ENCODE data around the gene GPC6. TPM values are rescaled to one million over a fixed set of nuclear protein-coding genes. Genes with fewer than 3 reads are reported as not detected.

GPC6 gene
- total and polyA plus RNA-seq, 4 donors, result 5.0 to 37.4 (median 18.9) TPM

DNA sequence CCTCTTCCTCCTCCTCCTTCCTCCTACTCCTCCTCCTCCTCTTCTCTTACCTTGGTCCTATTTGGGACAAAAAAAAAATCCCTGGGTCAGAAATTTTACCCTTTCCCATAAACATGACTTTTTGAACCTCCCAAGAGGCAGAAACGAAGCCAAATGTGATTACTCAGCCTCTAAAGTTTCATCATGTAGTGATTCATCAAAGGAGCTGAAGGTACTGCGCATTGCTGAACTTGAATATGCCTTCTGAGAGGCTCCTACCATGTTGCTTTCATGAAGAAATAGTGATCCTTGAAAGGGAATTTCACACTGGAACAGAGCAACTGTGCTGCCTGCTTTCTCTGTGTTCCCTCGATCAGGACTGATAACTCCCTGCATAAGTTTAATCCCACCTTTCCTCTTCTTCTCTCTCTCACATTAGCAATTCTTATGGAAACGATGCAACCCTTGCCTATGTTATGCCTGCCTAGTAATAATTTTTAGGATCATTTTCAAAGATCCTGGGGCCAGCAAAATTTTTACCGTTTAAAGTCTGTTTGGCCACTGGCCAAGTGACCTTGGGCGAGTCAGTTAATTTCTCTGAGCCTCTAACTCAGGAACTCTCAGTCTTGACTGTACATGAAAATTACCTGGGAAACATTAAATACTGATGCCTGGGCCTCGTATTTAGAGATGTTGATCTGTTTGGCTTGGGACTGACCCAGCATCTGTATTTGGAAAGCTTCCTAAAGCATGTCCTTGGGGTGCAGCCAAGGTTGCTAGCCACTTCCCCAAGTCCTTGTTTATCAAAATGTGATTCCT is 1103.3 kb downstream of the GPC6 start:
- Histone ChIP-seq H3K36me3 (ENCODE audit: control insufficient read depth in 1 of 2, insufficient read depth in 2 of 2, low read length in 1 of 2) (no peaks in the 10 kb centered on the region), H3K9me3 (ENCODE audit: control insufficient read depth, low read length) (no peaks in the 10 kb centered on the region), H3K4me3 (ENCODE audit: low read length in 2 of 2) (no peak overlapping the region), H3K4me1 (ENCODE audit: control insufficient read depth in 1 of 2, insufficient read depth in 2 of 2, low read length in 2 of 2) (peaks cover 0 to 3% of the 10 kb centered on the region in 2 donors), H3K27me3 (ENCODE audit: control insufficient read depth in 1 of 2, insufficient read depth in 2 of 2, low read length in 1 of 2) (no peaks in the 10 kb centered on the region), H3K27ac (ENCODE audit: low read depth in 1 of 2, low read length in 2 of 2) (peak overlapping the region in 1 of 2 donors; percentile 44)
- 41 to 46% methylated on average over 7 of the region's 7 CpGs for WGBS, 2 donors
- no peak for DNase-seq
- intact Hi-C loops (cut with DNase I), result no loop called here
- ATAC-seq (ENCODE audit: low FRiP score), result peak; percentile 79

GRCh38 chr13:94330552-94331071 is 1104.0 kb downstream of the GPC6 start:
- Histone ChIP-seq H3K36me3 (ENCODE audit: control insufficient read depth in 1 of 2, insufficient read depth in 2 of 2, low read length in 1 of 2) (no peaks in the 10 kb centered on the region), H3K9me3 (ENCODE audit: control insufficient read depth, low read length) (no peaks in the 10 kb centered on the region), H3K4me1 (ENCODE audit: control insufficient read depth in 1 of 2, insufficient read depth in 2 of 2, low read length in 2 of 2) (peaks cover 0 to 3% of the 10 kb centered on the region in 2 donors), H3K27ac (ENCODE audit: low read depth in 1 of 2, low read length in 2 of 2) (no peak overlapping the region), H3K4me3 (ENCODE audit: low read length in 2 of 2) (no peak overlapping the region), H3K27me3 (ENCODE audit: control insufficient read depth in 1 of 2, insufficient read depth in 2 of 2, low read length in 1 of 2) (no peaks in the 10 kb centered on the region)
- 90 to 95% methylated on average over 3 of the region's 3 CpGs for WGBS, 2 donors
- no peak for DNase-seq
- no peak for ATAC-seq (ENCODE audit: low FRiP score)
- intact Hi-C loops (cut with DNase I), result no loop called here

DNA sequence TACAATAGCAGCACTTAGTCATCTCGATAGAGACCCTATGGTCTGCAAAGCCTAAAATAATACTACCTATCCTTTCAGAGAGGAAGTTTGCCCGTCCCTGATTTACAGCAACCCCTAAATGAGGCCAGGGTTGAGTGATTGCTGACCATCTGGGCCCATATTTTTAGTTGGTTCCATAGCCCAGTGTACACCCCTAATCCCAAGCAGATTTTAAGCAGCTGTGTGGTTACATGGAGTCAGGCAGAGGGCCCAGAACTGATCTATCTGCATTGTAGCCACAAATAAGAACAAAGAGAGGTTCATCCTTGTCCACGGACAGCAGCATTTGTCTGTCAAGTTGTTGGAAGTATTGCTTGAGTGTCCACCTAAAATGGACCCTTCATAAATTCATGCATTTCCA is 1104.7 kb downstream of the GPC6 start:
- no peaks in the 10 kb centered on the region for H3K36me3 ChIP-seq (ENCODE audit: control insufficient read depth in 1 of 2, insufficient read depth in 2 of 2, low read length in 1 of 2)
- intact Hi-C loops (cut with DNase I), result no loop called here
- no peak for ATAC-seq (ENCODE audit: low FRiP score)

DNA sequence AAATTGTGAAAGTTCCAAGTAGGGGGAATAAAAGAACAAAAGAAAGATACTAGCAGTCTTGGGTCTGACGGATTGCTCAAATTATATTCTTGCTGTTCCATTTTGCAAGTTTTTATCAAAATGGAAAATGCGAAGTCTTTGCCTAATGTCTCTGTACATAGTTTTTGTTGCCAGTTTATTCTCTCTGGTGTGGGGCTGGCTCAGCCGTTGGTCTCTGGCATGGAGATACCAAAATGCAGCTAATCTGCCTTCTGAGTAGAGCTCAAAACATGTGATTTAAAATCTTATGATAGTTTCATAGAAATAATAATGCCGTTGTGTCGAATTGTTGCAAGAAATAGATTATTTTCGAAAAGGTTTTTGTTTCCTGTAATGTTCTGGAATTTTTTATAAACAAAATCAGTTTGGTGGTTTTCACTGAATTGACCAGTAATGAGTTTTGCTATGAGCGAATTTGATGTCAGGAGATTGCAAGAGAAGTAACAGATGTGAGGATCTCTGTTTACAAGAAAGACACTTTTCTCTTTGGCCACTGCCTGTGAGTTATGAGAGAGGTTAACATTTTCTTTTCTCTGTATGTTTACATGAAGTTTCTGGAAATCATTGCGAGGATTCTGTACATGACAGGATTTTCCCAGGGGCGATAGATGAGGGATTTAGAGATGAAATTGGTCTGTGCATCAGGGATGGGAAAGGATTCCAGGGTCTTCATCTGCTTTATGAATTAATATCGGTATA is 1105.9 kb downstream of the GPC6 start:
- Histone ChIP-seq H3K9me3 (ENCODE audit: control insufficient read depth, low read length) (no peaks in the 10 kb centered on the region), H3K4me3 (ENCODE audit: low read length in 2 of 2) (no peak overlapping the region), H3K36me3 (ENCODE audit: control insufficient read depth in 1 of 2, insufficient read depth in 2 of 2, low read length in 1 of 2) (no peaks in the 10 kb centered on the region), H3K27me3 (ENCODE audit: control insufficient read depth in 1 of 2, insufficient read depth in 2 of 2, low read length in 1 of 2) (no peaks in the 10 kb centered on the region), H3K4me1 (ENCODE audit: control insufficient read depth in 1 of 2, insufficient read depth in 2 of 2, low read length in 2 of 2) (peaks cover 0 to 3% of the 10 kb centered on the region in 2 donors), H3K27ac (ENCODE audit: low read depth in 1 of 2, low read length in 2 of 2) (no peak overlapping the region)
- intact Hi-C loops (cut with DNase I), result no loop called here
- WGBS, 2 donors, result 76 to 77% methylated on average over 10 of the region's 10 CpGs
- ATAC-seq (ENCODE audit: low FRiP score) (no peak), DNase-seq (no peak)

More for the DNA sequence above, 1104.7 kb downstream of the GPC6 start:
- H3K9me3 ChIP-seq (ENCODE audit: control insufficient read depth, low read length), result no peaks in the 10 kb centered on the region
- H3K27me3 ChIP-seq (ENCODE audit: control insufficient read depth in 1 of 2, insufficient read depth in 2 of 2, low read length in 1 of 2), result no peaks in the 10 kb centered on the region
- H3K4me3 ChIP-seq (ENCODE audit: low read length in 2 of 2), result no peak overlapping the region
- no peak for DNase-seq
- H3K4me1 ChIP-seq (ENCODE audit: control insufficient read depth in 1 of 2, insufficient read depth in 2 of 2, low read length in 2 of 2), result peaks cover 0 to 3% of the 10 kb centered on the region in 2 donors
- WGBS, 2 donors, result 96 to 99% methylated on average over 3 of the region's 3 CpGs
- no peak overlapping the region for H3K27ac ChIP-seq (ENCODE audit: low read depth in 1 of 2, low read length in 2 of 2)

DNA sequence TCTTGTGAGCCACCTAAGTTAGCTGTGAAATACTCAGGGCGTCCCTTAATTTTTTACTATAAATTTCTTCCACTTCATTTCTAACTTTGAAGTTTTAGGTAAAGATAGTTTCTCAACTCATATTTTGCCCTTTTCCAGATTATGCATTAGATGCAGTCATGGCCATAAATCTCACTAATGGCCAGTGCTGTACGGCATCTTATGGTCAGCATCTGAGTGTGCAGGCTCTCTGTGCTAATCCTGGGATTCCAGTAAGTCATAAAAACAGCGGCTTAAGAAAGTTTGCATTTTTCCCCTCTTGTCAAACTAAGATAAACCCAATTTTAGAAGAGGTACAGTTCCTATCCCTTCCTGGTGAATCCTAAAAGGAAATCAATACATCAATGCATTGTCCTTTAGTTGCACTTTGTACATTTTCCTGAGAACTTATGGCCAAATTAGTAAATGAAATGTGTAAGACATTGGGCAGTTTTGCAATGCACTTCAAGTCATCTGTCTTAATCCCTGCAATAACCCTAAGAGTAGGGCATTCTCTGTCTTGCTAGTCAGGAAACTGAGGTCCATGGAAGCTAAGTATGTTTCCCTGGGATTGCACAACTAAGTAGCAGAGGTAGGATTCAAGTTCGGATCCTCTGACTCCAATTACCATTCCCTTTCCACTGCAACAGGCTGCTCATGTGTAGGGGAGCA is 1106.7 kb downstream of the GPC6 start:
- no peak overlapping the region for H3K27ac ChIP-seq (ENCODE audit: low read depth in 1 of 2, low read length in 2 of 2)
- WGBS, 2 donors, result 94 to 97% methylated on average over 4 of the region's 4 CpGs
- no peaks in the 10 kb centered on the region for H3K27me3 ChIP-seq (ENCODE audit: control insufficient read depth in 1 of 2, insufficient read depth in 2 of 2, low read length in 1 of 2)
- H3K4me1 ChIP-seq (ENCODE audit: control insufficient read depth in 1 of 2, insufficient read depth in 2 of 2, low read length in 2 of 2), result peaks cover 0 to 3% of the 10 kb centered on the region in 2 donors
- no peaks in the 10 kb centered on the region for H3K9me3 ChIP-seq (ENCODE audit: control insufficient read depth, low read length)
- H3K4me3 ChIP-seq (ENCODE audit: low read length in 2 of 2), result no peak overlapping the region
- no peak for DNase-seq
- intact Hi-C loops (cut with DNase I), result no loop called here
- H3K36me3 ChIP-seq (ENCODE audit: control insufficient read depth in 1 of 2, insufficient read depth in 2 of 2, low read length in 1 of 2), result no peaks in the 10 kb centered on the region
- ATAC-seq (ENCODE audit: low FRiP score), result no peak

GRCh38 chr13:94335761-94336526 is 1109.3 kb downstream of the GPC6 start:
- WGBS, 2 donors, result 72% methylated on average over 5 of the region's 5 CpGs
- H3K27ac ChIP-seq (ENCODE audit: low read depth in 1 of 2, low read length in 2 of 2), result no peak overlapping the region
- H3K27me3 ChIP-seq (ENCODE audit: control insufficient read depth in 1 of 2, insufficient read depth in 2 of 2, low read length in 1 of 2), result no peaks in the 10 kb centered on the region
- H3K4me3 ChIP-seq (ENCODE audit: low read length in 2 of 2), result no peak overlapping the region
- no peak for DNase-seq
- intact Hi-C loops (cut with DNase I), result no loop called here
- H3K4me1 ChIP-seq (ENCODE audit: control insufficient read depth in 1 of 2, insufficient read depth in 2 of 2, low read length in 2 of 2), result no peaks in the 10 kb centered on the region
- H3K9me3 ChIP-seq (ENCODE audit: control insufficient read depth, low read length), result no peaks in the 10 kb centered on the region
- no peaks in the 10 kb centered on the region for H3K36me3 ChIP-seq (ENCODE audit: control insufficient read depth in 1 of 2, insufficient read depth in 2 of 2, low read length in 1 of 2)
- ATAC-seq (ENCODE audit: low FRiP score), result no peak

DNA sequence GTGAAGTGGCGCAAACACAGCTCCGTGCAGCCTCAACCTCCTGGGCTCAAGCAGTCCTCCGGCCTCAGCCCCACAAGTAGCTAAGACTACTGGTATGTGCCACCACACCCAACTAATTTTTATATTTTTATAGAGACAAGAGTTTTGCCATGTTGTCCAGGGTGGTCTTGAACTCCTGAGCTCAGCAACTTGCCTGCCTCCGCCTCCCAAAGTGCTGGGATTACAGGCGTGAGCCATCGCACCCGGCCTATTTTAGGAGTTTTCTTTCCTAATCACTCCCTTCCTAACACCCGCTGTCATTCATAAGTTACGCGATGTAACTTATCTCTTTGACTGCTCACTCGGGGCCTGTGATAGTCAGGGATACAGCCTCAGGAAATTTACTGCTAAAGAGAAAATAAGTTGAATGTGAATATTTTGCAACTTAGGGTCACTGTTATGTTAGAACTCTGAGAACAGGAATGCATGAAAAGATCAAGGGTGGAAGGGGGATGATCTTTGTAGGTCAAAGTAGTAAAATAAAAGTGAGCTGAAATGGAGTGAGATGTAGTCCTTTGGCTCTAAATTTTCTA is 1112.6 kb downstream of the GPC6 start:
- Histone ChIP-seq H3K9me3 (ENCODE audit: control insufficient read depth, low read length) (no peaks in the 10 kb centered on the region), H3K4me1 (ENCODE audit: control insufficient read depth in 1 of 2, insufficient read depth in 2 of 2, low read length in 2 of 2) (peaks cover 0 to 2% of the 10 kb centered on the region in 2 donors), H3K27ac (ENCODE audit: low read depth in 1 of 2, low read length in 2 of 2) (no peak overlapping the region), H3K36me3 (ENCODE audit: control insufficient read depth in 1 of 2, insufficient read depth in 2 of 2, low read length in 1 of 2) (no peaks in the 10 kb centered on the region), H3K4me3 (ENCODE audit: low read length in 2 of 2) (no peak overlapping the region), H3K27me3 (ENCODE audit: control insufficient read depth in 1 of 2, insufficient read depth in 2 of 2, low read length in 1 of 2) (no peaks in the 10 kb centered on the region)
- no peak for DNase-seq
- no peak for ATAC-seq (ENCODE audit: low FRiP score)
- 94% methylated on average over 11 of the region's 11 CpGs for WGBS, 2 donors
- intact Hi-C loops (cut with DNase I), result no loop called here
